GM18502 (cell line): ENCODE data around the gene RUBCN.
"Not testable (repeated sequence)": the region's sequence is repeated elsewhere in the genome, so short reads cannot be mapped to it uniquely, and the experiment has no call there.

ENCODE experiments used
- ATAC-seq: cut with Tn5 transposase; IDR thresholded peaks from one replicate; pipeline ENCODE4 v1.9.1; 2021; ENCODE audit warnings: mild to moderate bottlenecking; ENCODE audit not compliant: unreplicated experiment, poor library complexity

Gene RUBCN

GRCh38 chr3:197690754-197691153 lies 46.0 kb downstream of the RUBCN start:
- ATAC-seq: no peak

GRCh38 chr3:197687570-197687969 lies 49.1 kb downstream of the RUBCN start:
- no peak for ATAC-seq

- ATAC-seq: no peak
Observed at GRCh38 chr3:197686899-197687298, 49.8 kb downstream of the RUBCN start.

GRCh38 chr3:197685546-197685945 lies 51.2 kb downstream of the RUBCN start:
- ATAC-seq: no peak

DNA sequence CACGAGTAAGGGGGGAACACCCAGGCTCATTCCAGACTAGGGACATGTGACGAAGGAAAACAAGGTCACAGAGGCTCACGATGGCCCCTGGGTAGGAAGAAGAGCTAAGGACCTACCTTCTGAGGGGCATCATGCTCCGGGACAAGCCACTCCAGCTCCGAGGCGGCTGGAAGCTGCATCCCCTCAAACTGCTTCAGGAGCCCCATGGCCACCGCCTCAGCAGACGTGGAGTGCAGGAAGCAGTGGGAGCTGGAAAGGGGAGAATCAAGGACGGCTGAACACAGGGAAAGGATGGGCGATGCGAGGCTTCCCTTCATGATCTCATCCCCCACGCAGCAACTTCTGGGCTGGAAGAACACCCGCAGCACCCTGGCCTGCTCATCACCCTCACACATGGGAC lies 53.5 kb downstream of the RUBCN start:
- ATAC-seq: no peak

DNA sequence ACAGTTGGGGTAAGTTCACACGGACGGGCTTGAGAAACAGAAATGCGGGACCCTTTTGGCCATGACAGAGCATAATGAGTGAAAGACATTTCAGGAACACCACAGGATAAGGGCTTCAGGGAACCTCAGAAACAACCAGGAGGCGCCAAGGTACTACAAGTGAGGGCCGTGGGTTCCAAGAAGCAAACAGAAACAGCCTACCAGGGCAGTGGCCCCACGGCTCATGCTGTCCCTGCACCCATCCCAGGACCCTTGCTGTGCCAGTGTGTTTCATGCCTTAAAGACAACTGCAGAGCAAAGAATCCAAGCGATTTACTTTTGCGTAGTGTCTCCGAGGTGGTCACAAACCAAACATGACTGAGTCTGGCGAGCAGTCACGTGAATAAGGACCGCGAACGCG lies 54.0 kb downstream of the RUBCN start:
- no peak for ATAC-seq

DNA sequence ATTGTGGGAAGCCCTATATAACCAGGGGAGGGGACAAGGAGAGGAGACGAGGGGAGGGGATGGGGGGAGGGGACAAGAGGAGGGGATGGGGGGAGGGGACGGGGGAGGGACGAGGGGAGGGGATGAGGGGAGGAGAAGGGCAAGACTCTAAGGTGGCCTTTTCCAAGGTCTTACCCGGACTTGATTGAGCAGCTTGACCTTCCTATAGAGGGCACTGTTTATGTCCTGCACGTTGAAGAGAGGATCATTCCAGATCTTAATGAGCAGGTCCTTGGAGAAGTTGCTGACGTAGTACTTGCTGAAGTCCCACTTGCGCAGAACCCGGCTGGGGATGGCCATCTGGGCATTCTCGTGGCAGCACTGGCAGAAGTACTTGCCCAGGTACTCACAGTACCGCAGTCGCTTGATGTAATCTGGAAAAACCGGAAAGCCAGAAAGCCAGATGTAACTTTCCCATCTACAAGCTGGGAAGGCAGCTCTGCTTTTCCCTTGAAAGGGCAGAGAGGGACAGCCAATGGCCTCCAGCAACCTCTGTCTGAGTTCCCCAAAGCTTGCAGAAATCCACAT lies 55.7 kb downstream of the RUBCN start:
- ATAC-seq: no peak

GRCh38 chr3:197675951-197676350 lies 60.8 kb downstream of the RUBCN start:
- no peak for ATAC-seq

- no peak for ATAC-seq
Observed at GRCh38 chr3:197675563-197675860, 61.2 kb downstream of the RUBCN start.

GRCh38 chr3:197674741-197675562 lies 61.8 kb downstream of the RUBCN start:
- ATAC-seq: no peak

DNA sequence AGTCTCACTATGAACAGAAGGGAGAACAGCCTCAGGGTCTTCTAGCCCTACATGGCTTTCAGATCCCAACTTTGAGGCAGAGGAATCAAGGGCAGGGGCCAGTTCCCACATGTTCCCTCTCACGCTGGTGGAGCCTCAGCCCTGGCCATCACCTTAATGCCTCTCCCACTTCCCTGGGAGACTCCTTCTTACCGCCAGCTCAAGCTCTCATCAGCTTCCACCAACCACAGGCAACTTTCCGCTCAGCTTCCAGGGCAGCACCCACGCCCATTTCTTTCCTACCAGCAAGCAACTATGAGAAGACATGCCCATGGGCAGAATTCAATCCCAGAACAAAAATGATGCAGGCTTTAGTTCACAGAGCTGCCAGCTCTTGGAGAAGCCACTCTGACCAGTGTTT lies 63.5 kb downstream of the RUBCN start:
- ATAC-seq: no peak

DNA sequence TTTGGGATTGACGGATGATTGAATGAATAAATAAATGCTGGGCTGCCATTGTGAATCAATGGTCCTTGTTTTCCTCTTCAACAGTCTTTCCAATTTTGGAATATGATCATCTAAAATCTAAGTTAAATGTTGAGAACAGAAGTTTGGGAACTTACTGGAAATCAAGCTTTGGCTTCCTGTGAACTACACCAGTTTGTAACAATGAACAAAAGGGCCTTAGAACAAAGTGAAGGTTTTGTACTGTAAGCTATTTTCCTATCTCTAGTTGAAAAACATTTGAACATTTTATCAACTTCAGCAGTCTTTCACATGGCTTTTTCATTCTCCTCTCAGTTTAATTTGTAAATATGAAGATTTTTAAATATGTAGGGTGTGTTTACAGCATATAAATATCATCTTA lies 66.3 kb downstream of the RUBCN start:
- no peak for ATAC-seq

DNA sequence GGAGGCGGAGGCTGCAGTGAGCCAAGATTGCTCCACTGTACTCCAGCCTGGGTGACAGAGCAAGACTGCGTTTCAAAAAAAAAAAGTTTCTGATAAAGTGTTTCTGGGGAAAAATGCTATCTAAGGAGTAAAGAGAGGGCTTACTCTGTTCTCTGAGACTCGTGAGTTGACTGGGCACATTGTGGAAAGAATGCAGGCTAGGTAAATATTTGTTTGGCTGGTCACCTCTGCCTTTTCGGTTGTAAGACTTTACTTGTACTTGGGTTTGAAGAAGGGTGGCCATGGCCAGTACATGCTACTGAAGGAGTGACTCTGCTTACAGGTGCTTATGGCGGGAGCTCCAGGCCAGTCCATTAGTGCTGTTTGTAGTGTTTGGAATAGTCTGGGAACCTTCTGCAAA lies 68.7 kb downstream of the RUBCN start:
- ATAC-seq: no peak

- ATAC-seq: not testable (repeated sequence)
Observed at GRCh38 chr3:197667293-197667692, 69.4 kb downstream of the RUBCN start.

DNA sequence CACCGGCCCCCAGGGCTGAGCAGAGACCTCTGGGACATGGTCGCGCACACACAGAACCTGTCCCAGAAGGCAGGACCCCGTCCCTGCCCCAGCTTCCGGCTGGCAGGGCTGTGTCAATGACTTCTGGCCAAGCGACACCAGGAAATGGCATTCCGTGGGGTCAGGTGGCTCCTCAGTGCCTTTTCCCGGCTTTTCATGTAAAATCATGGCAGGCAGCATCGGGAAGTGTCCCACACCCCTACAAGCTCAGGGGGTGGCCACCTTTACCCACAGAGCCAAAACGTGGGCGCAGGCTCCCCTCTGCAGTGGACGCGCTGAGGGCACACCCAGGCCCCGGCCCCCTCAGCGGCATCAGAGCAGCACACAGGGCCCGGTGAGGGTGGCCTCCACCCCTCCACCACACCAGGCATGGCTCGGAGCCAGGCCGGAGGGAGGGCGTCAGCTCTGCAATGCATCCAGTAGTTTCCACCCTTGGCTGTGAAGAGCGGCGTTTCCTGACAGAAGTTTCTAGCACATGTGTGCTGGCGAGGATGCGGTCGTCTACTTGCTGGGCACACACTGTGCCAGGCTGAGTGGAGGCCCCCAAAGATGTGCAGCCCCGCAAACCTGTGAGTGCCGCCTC lies 70.4 kb downstream of the RUBCN start:
- ATAC-seq: not testable (repeated sequence)

- not testable (repeated sequence) for ATAC-seq
Observed at GRCh38 chr3:197665549-197665948, 71.2 kb downstream of the RUBCN start.

DNA sequence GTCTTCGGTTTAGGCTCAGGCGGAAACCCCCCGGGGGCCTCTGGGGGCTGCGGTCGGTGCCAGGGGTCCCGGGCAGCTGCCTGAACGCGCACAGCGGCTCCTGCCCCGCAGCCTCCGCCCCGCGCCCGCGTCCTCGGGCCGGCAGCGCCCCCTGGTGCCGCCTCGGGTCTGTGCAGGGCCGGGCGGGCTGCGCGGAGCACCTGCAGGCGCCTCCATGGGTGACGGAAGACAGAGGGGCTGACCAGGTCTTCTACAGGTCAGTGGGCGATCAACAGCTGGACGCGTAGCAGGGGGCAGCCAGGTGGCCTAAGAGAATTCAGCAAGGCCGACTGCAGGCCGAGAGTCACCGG lies 71.6 kb downstream of the RUBCN start:
- ATAC-seq: peak; percentile 88

DNA sequence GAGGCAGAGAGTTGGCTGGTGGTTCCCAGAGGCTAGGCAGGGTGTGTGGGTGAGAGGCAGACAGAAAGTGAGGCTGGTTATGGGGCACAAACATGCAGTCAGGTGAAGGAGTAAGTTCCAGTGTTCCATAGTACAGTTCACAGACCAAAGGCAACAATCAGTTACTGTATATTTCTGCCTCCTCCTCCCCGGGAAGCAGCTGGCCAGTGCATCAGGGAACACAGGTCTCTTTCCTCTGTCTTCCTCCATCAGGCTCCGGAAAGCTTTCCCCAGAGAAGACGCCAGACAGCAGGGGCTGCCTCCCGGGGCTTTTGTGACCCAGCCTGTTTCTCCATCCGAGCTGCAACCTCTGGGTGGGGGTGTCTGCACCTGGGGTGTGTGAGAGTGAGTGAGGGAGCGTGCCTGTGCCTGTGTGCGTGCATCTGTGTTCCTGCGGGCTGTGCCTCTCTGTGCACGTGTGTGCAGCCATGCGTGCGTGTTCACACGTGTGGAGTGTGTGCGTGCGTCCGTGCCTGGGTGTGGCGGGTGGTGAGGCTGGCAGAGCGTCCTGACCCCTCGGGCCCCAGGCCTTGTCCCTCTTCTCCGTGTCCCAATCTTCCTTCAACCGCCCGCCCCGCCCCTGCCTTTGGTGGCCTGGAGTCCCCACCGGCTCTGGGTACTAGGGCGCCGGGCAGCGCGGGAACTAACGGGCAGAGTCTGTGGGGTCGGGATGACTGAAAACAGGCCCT lies 72.1 kb downstream of the RUBCN start:
- ATAC-seq: peak; percentile 43

GRCh38 chr3:197663367-197664140 lies 73.2 kb downstream of the RUBCN start:
- not testable (repeated sequence) for ATAC-seq

DNA sequence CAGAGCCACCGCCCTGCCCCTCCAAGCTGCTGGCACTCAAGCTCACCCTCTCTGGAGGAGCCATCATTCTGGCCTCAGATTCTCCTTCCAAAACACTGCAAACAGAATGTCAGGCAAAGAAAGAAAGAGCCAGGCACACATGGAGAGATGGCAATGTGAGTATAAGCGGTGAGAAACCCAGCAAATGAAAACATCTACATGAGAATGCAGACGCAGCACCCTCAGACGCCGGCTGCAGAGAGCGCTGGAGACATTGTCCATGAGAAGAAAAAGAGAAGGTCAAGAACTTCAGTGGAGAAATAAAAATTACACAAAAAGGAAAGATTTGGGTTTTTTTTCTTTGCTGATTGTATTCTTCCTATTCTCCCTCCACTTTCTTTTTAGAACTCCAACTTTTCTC lies 74.4 kb downstream of the RUBCN start:
- ATAC-seq: not testable (repeated sequence)
